H1 (cell line): Measurements from ENCODE around the gene CYP4F3. TPM values are rescaled to one million over a fixed set of nuclear protein-coding genes. Genes with fewer than 3 reads are reported as not detected.

Source experiments
- CTCF ChIP-seq, 3 experiments: IDR thresholded peaks; 1 replicate in 2 of 3; 2 replicates in 1 of 3; pipeline versions ENCODE4 v1.5.1 to v1.6.1; 2011; ENCODE audit warnings: low read length in 3 of 3, mild to moderate bottlenecking in 3 of 3, inconsistent platforms in 2 of 3, low read depth in 1 of 3, moderate library complexity in 1 of 3; ENCODE audit not compliant: insufficient read depth in 1 of 3; ENCODE audit errors: control extremely low read depth in 1 of 3
- MAFK ChIP-seq: IDR thresholded peaks from 2 replicates; pipeline ENCODE4 v1.6.1; 2012; ENCODE audit warnings: low read depth, mild to moderate bottlenecking, improper control_type of control experiment, low read length
- POU5F1 ChIP-seq: IDR thresholded peaks from 2 replicates; pipeline ENCODE4 v1.6.1; 2011; ENCODE audit warnings: low read depth, mild to moderate bottlenecking, low read length, moderate library complexity
- polyA plus RNA-seq, 7 experiments: library from polyadenylated mRNA; depleted of rRNA in 3 of 7; stranded (reverse) in 5 of 7; unstranded in 2 of 7; fragments of >200 nt in 5 of 7; fragments of 200-250 nt in 2 of 7; gene quantifications; 1 replicate in 5 of 7; 2 replicates in 1 of 7; 4 replicates in 1 of 7; pipeline versions ENCODE4 v1.2.1 to v1.2.3, GENCODE V29; 2011 to 2013; ENCODE audit warnings: missing spikeins in 2 of 7, mixed read lengths in 2 of 7
- total RNA-seq: library from RNA; stranded (reverse); fragmentation: NEBNext Ultra II Directional; extraction: Animal tissue kit (Norgen Biotek cat#: 25700); gene quantifications from 2 replicates; pipeline ENCODE4 v1.2.1, GENCODE V29; 2021

CYP4F3 gene
- total and polyA plus RNA-seq, 2 of the 8 experiments (the other 6 are each of a cell fraction or from before 2014, with no cell fraction given): not detected

DNA sequence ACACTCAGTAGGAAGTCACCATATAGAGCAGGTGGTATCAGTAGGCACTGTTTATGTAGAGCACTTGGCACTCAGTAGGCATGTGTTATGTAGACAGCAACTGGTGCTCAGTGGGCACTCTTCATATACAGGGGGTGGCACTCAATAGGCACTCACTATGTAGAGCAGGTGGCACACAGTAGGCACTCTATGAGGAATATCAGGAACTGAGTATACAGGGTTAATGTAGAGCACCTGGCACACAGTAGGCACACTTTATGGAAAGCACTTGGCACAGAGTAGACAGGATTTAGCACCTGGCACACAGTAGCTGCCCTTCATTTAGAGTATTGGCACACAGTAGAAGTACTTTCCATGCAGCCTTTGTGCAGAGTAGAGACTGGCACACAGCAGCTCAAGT lies 1.1 kb upstream of the CYP4F3 start (continued):
- TF ChIP-seq CTCF (IDR thresholded peaks at IDR 0.05; ENCODE audit: control extremely low read depth in 1 of 3, insufficient read depth in 1 of 3, low read depth in 1 of 3, low read length in 3 of 3): no peak
- no peak for TF ChIP-seq MAFK
- no peak for TF ChIP-seq POU5F1
